Activated T-cell treated with anti-CD3 and anti-CD28 coated beads, Interleukin-2, amount 50 U/mL, for 72 hours (primary cell): ENCODE data around the gene ZGPAT. TPM values are rescaled to one million over a fixed set of nuclear protein-coding genes. Genes with fewer than 3 reads are reported as not detected.

Experiments
- ATAC-seq, 2 donors: fragments of 150-1000 bp; cut with Tn5 transposase; replicated peaks in 1 of 2; 2 replicates each; pipeline ENCODE4 v1.10.0; 2021; ENCODE audit warnings: moderate library complexity in 2 of 2, mild to moderate bottlenecking in 1 of 2
- DNase-seq, 2 donors: peaks; one replicate each; pipeline ENCODE4 v3.0.0; 2021 to 2022; ENCODE audit warnings: mixed read lengths in 1 of 2
- H3K27ac Mint-ChIP-seq: one replicate; pipeline ENCODE4 v1.8.0; 2022; ENCODE audit warnings: mild to moderate bottlenecking, moderate library complexity, mixed read lengths
- H3K27me3 Mint-ChIP-seq: one replicate; pipeline ENCODE4 v1.8.0; 2022; ENCODE audit warnings: low read depth, mixed read lengths
- H3K36me3 Mint-ChIP-seq, 2 donors: one replicate each; pipeline ENCODE4 v1.8.0; 2022; ENCODE audit warnings: mixed read lengths in 2 of 2, mild to moderate bottlenecking in 1 of 2; ENCODE audit not compliant: insufficient read depth in 2 of 2
- H3K4me1 Mint-ChIP-seq: one replicate; pipeline ENCODE4 v1.8.0; 2022; ENCODE audit warnings: low read depth, mixed read lengths
- H3K4me3 Mint-ChIP-seq, 2 donors: one replicate each; pipeline ENCODE4 v1.8.0; 2022; ENCODE audit warnings: mild to moderate bottlenecking in 2 of 2, mixed read lengths in 2 of 2, moderate library complexity in 2 of 2
- H3K9me3 Mint-ChIP-seq, 2 donors: one replicate each; pipeline ENCODE4 v1.8.0; 2022; ENCODE audit warnings: mixed read lengths in 2 of 2
- total RNA-seq, 2 donors: library from RNA; stranded (reverse); gene quantifications; one replicate each; pipeline ENCODE4 v1.2.3, GENCODE V29; 2022

Gene ZGPAT
- total RNA-seq, 2 donors from 2014 or later: 24.3 to 28.0 TPM

DNA sequence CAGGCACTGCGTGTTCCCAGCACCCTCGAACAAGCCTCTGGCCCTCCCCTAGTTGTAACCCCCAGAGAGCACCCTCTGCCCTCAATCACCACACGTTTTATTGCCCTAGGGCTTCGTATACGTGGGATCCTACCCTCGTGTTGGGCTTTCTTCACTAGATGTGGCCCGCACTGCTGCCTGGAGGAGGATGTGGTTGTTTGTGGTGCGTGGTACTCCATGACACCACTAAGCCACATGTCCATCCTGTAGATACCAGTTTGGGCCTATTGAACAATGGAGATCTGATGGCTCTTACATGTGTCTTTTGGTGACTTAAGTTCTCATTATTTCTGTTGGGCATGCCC, 48.8 kb downstream of the ZGPAT start:
- no peak for DNase-seq
- H3K4me3 Mint-ChIP-seq: no peak overlapping the region
- no peak overlapping the region for H3K27ac Mint-ChIP-seq
- ATAC-seq: peak in 1 of 2 donors; percentile 83
- H3K36me3 Mint-ChIP-seq: no peaks in the 10 kb centered on the region
- H3K4me1 Mint-ChIP-seq: peaks cover 8% of the 10 kb centered on the region
- H3K27me3 Mint-ChIP-seq: no peaks in the 10 kb centered on the region
- H3K9me3 Mint-ChIP-seq: no peaks in the 10 kb centered on the region

DNA sequence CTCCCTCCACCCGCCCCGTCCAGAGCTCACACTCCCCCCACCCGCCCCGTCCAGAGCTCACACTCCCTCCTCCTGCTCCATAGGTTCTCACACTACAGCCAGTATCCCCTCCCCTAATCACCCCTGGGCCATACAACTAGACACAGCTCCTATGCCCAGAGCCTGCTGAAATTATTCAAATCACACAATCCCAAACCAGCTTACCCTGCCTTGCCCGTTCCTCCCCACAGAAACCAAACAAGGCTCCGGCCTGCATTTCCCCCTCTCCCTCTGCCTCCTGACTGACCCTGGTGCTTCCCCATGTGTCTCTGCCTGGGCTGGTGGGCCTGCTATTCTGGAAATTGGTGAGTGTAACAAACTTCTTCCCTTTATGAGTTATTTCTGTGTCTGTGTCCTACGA, 50.3 kb downstream of the ZGPAT start:
- ATAC-seq: no peak
- no peak for DNase-seq
- H3K27ac Mint-ChIP-seq: no peak overlapping the region
- no peaks in the 10 kb centered on the region for H3K27me3 Mint-ChIP-seq
- H3K36me3 Mint-ChIP-seq: no peaks in the 10 kb centered on the region
- H3K4me3 Mint-ChIP-seq: no peak overlapping the region
- peaks cover 8% of the 10 kb centered on the region for H3K4me1 Mint-ChIP-seq
- H3K9me3 Mint-ChIP-seq: no peaks in the 10 kb centered on the region

DNA sequence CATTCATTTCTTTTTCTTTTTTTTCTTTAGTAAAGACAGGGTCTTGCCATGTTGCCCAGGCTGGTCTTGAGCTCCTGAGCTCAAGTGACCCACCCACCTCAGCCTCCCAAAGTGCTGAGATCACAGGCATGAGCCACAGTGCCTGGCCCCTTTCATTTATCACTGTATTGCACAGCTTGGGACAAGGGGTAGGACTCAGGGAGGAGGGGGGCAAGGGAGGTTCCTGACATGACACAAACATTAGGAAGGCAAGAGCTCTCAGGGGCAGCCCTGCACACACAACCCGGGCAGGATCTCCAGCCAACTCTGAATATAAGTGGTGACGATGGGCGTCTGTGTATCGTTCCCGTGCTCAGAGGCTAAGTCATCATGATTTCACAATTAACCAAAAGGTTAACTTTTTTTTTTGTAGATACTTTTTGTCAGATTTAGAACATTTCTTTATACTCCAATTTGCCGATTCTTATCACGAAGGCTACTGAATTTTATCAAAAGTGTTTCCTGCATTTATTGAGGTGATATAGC, 51.6 kb downstream of the ZGPAT start:
- Mint-ChIP-seq H3K4me3 (no peak overlapping the region), H3K4me1 (peaks cover 8% of the 10 kb centered on the region)

DNA sequence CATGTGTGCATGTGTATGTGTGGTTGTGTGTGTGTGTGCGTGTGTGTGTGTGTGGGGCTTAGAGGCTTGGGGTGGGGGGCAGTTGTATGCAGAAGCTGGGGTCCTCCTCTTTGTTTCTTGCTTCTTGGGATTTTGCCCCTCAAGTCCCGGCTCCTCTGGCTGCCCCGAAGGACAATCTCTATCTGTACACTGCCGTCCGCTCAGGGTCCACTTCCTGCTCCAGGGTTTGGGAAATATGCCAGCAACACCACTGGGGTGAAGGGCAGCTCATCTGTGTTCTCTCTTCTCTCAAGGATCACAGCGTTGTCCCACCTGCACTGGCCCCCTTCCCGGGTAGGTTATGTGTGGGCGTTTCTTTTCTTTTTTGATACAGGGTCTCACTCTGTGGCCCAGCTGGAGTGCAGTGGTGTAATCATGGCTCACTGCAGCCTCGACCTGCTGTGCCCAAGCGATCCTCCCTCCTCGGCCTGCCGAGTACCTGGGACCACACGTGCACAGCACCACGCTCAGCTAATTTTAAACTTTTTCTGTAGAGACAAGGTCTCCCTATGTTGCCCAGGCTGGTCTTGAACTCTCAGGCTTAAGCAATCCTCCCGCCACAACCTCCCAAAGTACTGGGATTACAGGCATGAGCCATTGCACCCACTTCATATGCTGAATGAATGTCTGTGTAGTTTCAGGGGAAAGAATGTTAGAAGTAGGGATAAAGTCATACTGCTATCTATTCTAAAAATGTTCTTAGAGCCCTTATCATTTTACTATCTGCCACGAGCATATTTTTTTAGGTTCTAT, 57.4 kb downstream of the ZGPAT start:
- no peak overlapping the region for H3K4me3 Mint-ChIP-seq
- no peaks in the 10 kb centered on the region for H3K4me1 Mint-ChIP-seq
- DNase-seq: no peak
- H3K27ac Mint-ChIP-seq: no peak overlapping the region
- no peaks in the 10 kb centered on the region for H3K9me3 Mint-ChIP-seq
- ATAC-seq: no peak
- H3K27me3 Mint-ChIP-seq: no peaks in the 10 kb centered on the region
- H3K36me3 Mint-ChIP-seq: no peaks in the 10 kb centered on the region

More for the DNA sequence above, 51.6 kb downstream of the ZGPAT start:
- H3K27ac Mint-ChIP-seq: no peak overlapping the region
- no peaks in the 10 kb centered on the region for H3K27me3 Mint-ChIP-seq
- DNase-seq (no peak), ATAC-seq (no peak)
- H3K36me3 Mint-ChIP-seq: no peaks in the 10 kb centered on the region
- H3K9me3 Mint-ChIP-seq: no peaks in the 10 kb centered on the region

DNA sequence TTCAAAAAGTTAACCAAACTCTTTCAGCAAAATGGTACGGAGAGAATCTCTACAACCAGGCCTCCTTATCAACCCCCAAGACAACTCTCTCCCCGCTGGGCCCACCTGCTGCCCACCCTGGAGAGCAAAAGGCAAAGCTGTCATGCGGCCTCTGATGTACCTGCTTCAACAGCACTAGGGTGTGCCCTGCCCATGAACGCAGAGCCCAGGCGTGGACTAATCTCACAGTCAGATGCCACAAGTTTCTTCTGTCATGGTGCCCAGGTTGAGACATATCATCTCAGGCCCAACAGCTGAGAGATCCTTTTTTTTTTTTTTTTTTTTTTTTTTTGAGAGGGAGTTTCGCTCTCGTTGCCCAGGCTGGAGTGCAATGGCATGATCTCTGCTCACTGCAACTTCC, 58.1 kb downstream of the ZGPAT start:
- H3K36me3 Mint-ChIP-seq: no peaks in the 10 kb centered on the region
- H3K4me3 Mint-ChIP-seq: no peak overlapping the region
- ATAC-seq (no peak), DNase-seq (no peak)
- no peaks in the 10 kb centered on the region for H3K27me3 Mint-ChIP-seq
- no peaks in the 10 kb centered on the region for H3K4me1 Mint-ChIP-seq
- no peaks in the 10 kb centered on the region for H3K9me3 Mint-ChIP-seq
- no peak overlapping the region for H3K27ac Mint-ChIP-seq

DNA sequence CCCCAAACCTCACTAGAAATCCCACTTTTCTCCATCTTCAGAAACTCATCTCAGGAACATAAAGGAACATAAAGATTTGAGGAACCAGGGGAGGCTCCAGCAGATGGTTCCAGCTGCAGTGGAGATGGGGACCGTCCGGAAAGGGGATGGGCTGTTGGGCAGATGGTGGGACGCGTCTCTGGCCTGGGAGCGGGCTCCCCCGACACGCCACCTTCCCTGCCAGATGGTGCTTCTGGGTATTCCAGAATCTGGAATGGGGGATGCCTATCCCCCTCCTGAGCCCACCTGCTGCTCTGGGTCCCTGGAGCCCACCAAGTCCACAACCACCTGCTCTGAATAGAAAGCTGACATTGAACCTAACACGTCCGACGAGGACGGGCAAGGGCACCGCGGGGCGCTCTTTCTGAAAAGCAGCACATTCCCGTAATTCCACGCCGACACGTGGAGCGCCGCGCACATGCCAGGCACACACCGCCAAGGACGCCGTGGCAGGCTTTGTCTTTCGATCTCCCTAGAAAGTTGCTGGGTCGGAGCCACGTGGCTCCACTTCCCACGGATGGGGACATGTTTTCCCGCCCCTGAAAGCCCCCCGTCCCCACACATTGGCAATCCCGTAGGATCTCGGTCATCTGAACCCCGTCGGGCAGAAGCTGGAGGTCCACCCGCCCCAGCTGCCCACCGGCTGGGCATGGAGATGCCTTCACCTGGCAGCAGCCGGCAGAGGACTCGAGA, 59.0 kb downstream of the ZGPAT start:
- no peaks in the 10 kb centered on the region for H3K4me1 Mint-ChIP-seq
- ATAC-seq (no peak), DNase-seq (no peak)
- H3K27ac Mint-ChIP-seq: no peak overlapping the region
- no peaks in the 10 kb centered on the region for H3K27me3 Mint-ChIP-seq
- H3K4me3 Mint-ChIP-seq: no peak overlapping the region
- H3K36me3 Mint-ChIP-seq: no peaks in the 10 kb centered on the region
- no peaks in the 10 kb centered on the region for H3K9me3 Mint-ChIP-seq

DNA sequence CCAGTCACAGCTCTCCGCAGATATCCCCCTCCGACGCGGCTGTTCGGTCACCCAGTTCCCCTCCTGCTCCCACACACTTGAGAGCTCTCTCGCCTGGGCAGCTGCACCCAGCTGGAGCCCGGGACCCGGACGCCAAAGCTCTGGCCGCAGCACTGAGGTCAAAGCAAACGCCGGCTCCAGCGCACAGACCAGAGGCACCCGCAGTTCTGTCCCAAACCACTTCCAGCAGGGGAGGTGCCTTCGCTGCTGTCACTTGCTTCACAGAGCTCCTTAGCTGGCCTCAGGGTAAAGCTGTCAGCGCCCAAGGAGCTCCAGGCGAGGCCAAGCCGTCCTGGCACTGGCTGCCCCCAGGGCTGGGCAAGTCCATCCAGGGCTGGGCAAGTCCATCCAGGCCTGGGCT, 59.6 kb downstream of the ZGPAT start:
- Mint-ChIP-seq H3K4me3 (no peak overlapping the region), H3K36me3 (no peaks in the 10 kb centered on the region), H3K27ac (no peak overlapping the region), H3K4me1 (no peaks in the 10 kb centered on the region), H3K27me3 (no peaks in the 10 kb centered on the region), H3K9me3 (no peaks in the 10 kb centered on the region)
- DNase-seq (no peak), ATAC-seq (no peak)

DNA sequence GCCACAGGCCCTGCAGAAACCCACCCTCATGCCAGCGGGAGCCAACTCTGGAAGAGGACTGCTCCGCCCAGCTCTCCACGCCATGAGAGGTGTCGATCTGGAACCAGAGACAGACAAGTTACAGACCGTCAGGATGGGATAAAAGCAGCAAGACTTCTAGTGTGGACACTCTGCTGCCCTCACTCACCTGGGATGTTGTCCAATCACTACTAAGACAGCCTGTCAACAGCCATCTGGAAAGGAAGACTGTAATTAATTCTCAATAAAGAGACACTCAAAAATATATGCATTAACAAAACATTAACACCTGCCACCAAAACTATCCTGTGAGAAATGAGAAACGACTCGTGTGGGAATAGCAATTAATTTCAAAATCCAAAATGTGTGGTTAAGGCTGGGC, 60.0 kb downstream of the ZGPAT start:
- Mint-ChIP-seq H3K27me3 (no peaks in the 10 kb centered on the region), H3K36me3 (no peaks in the 10 kb centered on the region), H3K27ac (no peak overlapping the region), H3K4me1 (no peaks in the 10 kb centered on the region), H3K9me3 (no peaks in the 10 kb centered on the region), H3K4me3 (no peak overlapping the region)
- no peak for DNase-seq
- ATAC-seq: no peak

DNA sequence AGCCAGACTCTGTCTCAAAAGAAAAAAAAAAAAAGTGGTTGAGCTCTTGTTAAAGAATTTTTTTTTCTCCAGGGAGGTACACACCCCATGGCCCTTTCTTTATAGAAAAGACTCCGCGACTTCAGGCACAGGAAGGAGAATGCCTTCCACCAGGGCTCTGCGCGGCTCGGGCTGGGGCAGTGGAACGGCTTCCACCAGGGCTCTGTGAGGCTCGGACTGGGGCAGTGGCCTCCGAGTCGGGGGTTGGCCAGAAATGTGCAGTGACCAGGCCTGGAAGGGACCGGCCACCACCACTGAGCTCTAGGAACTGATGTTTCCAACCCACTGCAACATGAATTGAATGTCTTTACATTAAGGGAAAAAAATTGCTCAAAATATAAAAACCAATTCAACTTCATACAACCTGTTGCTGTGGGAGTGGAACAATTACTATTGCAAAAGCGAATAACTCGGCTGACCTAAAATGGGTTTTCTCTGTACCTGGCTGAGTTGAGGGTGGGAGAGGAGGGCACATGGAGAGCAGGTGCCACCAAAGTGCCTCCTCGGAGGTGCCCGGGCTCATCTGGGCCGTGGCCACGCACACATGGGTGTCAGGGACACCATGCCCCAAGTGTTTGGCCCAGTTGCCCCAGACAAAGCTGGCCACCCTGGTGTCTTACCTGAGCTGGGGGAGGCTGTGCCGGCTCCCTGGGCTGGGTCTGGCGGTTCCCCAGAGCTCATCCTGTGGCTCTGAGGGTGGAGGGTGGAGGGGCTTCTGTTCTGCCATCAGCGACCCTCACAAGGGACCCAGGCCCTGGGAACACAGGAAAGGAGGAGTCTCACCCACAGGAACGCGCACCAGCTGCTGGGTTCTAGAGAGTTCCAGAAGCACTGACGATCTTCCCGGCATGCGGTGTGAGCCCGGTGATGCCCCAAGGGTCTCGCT, 61.0 kb downstream of the ZGPAT start:
- no peaks in the 10 kb centered on the region for H3K27me3 Mint-ChIP-seq
- no peaks in the 10 kb centered on the region for H3K9me3 Mint-ChIP-seq
- H3K27ac Mint-ChIP-seq: no peak overlapping the region
- no peak for DNase-seq
- ATAC-seq: no peak
- H3K4me3 Mint-ChIP-seq: no peak overlapping the region
- no peaks in the 10 kb centered on the region for H3K4me1 Mint-ChIP-seq
- no peaks in the 10 kb centered on the region for H3K36me3 Mint-ChIP-seq

DNA sequence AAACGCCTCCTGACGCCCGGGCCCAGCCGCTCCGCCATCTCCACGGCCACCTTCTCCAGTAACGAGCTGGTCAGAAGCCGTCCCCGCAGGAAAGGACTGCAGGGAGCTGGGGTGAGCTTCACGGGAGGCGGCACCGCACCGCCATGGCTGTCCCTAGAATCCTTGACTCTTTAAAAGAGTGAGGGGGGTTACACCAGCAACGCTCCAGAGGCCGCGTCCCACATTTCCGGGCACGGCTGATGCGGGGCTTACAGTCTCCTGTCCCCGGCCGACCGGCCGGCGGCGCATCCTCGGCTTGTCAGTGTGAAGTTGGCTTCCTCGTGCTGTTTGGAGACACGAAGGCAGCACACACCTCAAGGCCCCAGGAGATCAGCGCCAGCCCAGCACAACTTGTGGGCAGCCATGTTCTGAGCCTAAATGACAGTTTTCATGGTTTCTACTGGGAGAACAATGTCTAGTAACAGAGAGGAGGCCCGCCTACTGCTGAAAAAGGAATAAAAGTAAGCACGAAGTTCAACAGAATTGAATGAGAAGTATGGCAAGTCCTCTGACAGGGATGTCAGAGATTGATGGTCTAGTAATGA, 62.1 kb downstream of the ZGPAT start:
- H3K4me1 Mint-ChIP-seq: peaks cover 5% of the 10 kb centered on the region
- DNase-seq (no peak), ATAC-seq (no peak)
- H3K27me3 Mint-ChIP-seq: no peaks in the 10 kb centered on the region
- H3K36me3 Mint-ChIP-seq: no peaks in the 10 kb centered on the region
- no peak overlapping the region for H3K4me3 Mint-ChIP-seq
- no peaks in the 10 kb centered on the region for H3K9me3 Mint-ChIP-seq
- H3K27ac Mint-ChIP-seq: no peak overlapping the region

DNA sequence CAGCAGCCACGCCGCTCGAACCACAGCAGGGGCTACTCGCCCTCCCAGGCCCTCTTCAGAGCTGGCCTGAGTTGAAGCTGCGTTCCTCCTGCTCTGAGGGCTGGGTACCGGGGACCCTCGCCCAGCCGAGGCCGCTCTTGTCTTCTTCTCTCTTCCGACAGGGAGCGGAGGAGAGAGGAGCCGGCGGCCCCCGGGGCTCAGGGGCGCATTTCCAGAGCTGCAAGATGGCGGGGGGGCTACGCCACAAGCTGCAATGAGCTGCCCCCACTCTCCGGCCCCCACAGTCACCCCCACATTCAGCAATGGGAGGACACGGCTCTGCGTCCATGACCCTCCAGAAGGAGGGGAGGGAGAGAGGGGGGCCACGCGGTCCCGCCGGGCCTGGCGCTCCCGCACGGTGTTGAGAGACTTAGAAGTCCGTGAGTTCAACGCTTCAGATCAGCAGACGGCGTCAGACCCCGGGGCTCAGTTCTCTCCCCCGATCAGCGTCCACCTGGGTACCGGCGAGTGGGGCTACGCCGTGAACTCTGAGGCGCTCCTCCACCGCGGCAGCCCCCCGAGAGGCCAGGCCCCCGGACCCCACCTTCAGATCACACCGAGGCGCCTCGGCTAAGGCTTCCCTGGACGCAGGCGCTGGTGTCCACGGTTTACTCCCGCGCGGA, 63.3 kb downstream of the ZGPAT start:
- Mint-ChIP-seq H3K27me3 (no peaks in the 10 kb centered on the region), H3K27ac (no peak overlapping the region), H3K4me1 (peaks cover 5% of the 10 kb centered on the region), H3K9me3 (no peaks in the 10 kb centered on the region), H3K36me3 (no peaks in the 10 kb centered on the region), H3K4me3 (no peak overlapping the region)
- DNase-seq (no peak), ATAC-seq (no peak)

DNA sequence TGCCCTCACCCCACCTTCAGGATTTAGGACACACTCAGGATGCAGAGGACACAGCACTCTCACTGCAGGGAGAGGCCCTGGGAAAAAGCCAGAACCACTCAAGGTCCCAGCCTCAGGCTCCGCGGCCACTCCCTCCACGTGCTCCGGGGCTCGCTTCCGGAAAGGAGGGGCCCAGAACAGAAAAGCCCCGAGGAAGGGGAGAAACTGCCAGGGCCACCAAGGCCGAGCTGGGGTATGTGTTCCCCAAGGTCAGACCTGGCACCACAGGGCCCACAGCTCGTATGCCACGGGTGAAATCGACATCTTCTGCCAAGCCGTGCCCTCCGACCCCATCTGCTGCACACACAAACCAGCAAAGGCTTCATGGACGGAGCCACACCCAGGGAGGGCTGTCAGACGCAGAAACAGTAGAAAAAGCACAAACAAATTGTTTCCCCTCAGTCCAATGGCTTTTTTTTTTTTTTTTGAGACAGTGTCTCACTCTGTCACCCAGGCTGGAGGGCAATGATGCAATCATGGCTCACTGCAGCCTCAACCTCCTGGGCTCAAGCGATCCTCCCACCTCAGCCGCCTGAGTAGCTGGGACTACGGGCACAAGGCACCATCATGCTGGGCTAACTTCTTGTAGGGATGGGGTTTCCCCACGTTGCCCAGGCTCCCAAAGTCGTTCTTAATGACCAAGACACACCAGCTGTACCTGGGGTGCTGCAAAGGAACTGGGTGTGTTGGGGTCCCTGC, 65.1 kb downstream of the ZGPAT start:
- Mint-ChIP-seq H3K4me3 (no peak overlapping the region), H3K36me3 (no peaks in the 10 kb centered on the region), H3K4me1 (peaks cover 5% of the 10 kb centered on the region), H3K27me3 (no peaks in the 10 kb centered on the region), H3K27ac (no peak overlapping the region), H3K9me3 (no peaks in the 10 kb centered on the region)
- ATAC-seq (no peak), DNase-seq (no peak)
